ENCODE data around the gene C6orf120.

DNA sequence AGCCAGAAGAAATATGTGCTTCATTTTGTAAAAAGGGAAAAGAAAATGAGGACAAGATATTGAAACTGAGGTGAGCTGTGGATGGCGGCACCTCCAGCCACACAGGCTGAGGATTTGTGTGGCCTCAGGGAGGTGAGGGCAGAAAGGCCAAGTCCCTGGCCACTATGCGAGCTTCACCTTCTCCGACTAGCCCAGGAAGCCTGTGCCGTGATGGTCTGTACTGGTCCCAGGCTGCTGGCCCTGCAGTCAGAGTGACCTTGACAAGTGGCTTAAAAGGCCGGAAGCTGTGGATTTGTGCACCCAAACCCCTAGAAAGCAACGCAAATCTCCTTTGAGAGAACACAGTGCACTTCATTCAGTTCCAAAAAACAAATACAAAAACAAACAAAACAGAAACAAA, 48.2 kb upstream of the C6orf120 start:
- no peak for TF ChIP-seq POLR2A (IDR thresholded peaks at IDR 0.05; ENCODE audit: low read length)
- TF ChIP-seq GATA1 (IDR thresholded peaks at IDR 0.05; ENCODE audit: low read depth, low read length): no peak

All from erythroblast (primary cell).